ENCODE data around the gene UBTF.

Gene UBTF

GRCh38 chr17:44210342-44211192 is 8.9 kb downstream of the UBTF start:
- peak; percentile 95 for DNase-seq
- Histone ChIP-seq H3K4me3 (ENCODE audit: low read depth, low read length) (0 out of 2 replicates have a peak overlapping the region, but pooled peaks have one; percentile 2), H3K9me3 (ENCODE audit: severe bottlenecking) (no peaks in the 10 kb centered on the region), H3K27me3 (ENCODE audit: insufficient read depth, low read depth, severe bottlenecking) (no peaks in the 10 kb centered on the region), H3K36me3 (peaks cover 81% of the 10 kb centered on the region), H3K27ac (peak overlapping the region; percentile 90)
- TF ChIP-seq, protein P1, sequence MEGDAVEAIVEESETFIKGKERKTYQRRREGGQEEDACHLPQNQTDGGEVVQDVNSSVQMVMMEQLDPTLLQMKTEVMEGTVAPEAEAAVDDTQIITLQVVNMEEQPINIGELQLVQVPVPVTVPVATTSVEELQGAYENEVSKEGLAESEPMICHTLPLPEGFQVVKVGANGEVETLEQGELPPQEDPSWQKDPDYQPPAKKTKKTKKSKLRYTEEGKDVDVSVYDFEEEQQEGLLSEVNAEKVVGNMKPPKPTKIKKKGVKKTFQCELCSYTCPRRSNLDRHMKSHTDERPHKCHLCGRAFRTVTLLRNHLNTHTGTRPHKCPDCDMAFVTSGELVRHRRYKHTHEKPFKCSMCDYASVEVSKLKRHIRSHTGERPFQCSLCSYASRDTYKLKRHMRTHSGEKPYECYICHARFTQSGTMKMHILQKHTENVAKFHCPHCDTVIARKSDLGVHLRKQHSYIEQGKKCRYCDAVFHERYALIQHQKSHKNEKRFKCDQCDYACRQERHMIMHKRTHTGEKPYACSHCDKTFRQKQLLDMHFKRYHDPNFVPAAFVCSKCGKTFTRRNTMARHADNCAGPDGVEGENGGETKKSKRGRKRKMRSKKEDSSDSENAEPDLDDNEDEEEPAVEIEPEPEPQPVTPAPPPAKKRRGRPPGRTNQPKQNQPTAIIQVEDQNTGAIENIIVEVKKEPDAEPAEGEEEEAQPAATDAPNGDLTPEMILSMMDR (IDR thresholded peaks at IDR 0.05; ENCODE audit: low read depth, low read length): peak; percentile 100

- no peaks in the 10 kb centered on the region for H3K27me3 ChIP-seq (ENCODE audit: insufficient read depth, low read depth, severe bottlenecking)
- TF ChIP-seq, protein P1 (IDR thresholded peaks at IDR 0.05; ENCODE audit: low read depth, low read length): no peak
- peaks cover 74% of the 10 kb centered on the region for H3K36me3 ChIP-seq
- no peak for DNase-seq
- peak overlapping the region; percentile 90 for H3K27ac ChIP-seq
- no peak overlapping the region for H3K4me3 ChIP-seq (ENCODE audit: low read depth, low read length)
- no peaks in the 10 kb centered on the region for H3K9me3 ChIP-seq (ENCODE audit: severe bottlenecking)
Measured at GRCh38 chr17:44209786-44210341, 9.6 kb downstream of the UBTF start.

- Histone ChIP-seq H3K36me3 (peaks cover 57% of the 10 kb centered on the region), H3K9me3 (ENCODE audit: severe bottlenecking) (no peaks in the 10 kb centered on the region), H3K27me3 (ENCODE audit: insufficient read depth, low read depth, severe bottlenecking) (no peaks in the 10 kb centered on the region), H3K27ac (no peak overlapping the region), H3K4me3 (ENCODE audit: low read depth, low read length) (no peak overlapping the region)
- no peak for DNase-seq
- TF ChIP-seq, protein P1 (IDR thresholded peaks at IDR 0.05; ENCODE audit: low read depth, low read length): no peak
Measured at GRCh38 chr17:44207743-44208142, 11.7 kb downstream of the UBTF start.

- peaks cover 57% of the 10 kb centered on the region for H3K36me3 ChIP-seq
- H3K27ac ChIP-seq: no peak overlapping the region
- TF ChIP-seq, protein P1 (IDR thresholded peaks at IDR 0.05; ENCODE audit: low read depth, low read length): no peak
Measured at GRCh38 chr17:44207319-44207718, 12.2 kb downstream of the UBTF start.

DNA sequence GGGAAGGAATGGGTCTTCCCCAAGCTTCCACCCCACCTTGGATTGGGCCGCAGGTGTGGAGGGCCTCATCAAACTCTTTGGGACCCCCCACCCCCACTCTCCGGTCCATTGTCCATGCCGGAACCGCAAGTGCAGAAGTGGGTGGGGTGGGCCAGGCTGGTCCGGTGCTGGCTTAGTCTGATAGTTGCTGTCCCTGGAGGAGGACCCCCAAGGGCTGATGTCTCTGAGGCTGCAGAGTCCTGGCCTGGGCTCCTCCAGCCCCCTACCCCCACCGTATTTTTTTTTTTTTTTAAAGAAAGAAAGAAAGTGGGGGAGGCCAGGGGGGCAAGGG is 12.7 kb downstream of the UBTF start:
- Histone ChIP-seq H3K36me3 (peaks cover 56% of the 10 kb centered on the region), H3K27ac (no peak overlapping the region), H3K4me3 (ENCODE audit: low read depth, low read length) (no peak overlapping the region), H3K9me3 (ENCODE audit: severe bottlenecking) (no peaks in the 10 kb centered on the region), H3K27me3 (ENCODE audit: insufficient read depth, low read depth, severe bottlenecking) (no peaks in the 10 kb centered on the region)
- DNase-seq: no peak
- TF ChIP-seq, protein P1 (IDR thresholded peaks at IDR 0.05; ENCODE audit: low read depth, low read length): no peak

More at GRCh38 chr17:44207319-44207718, 12.2 kb downstream of the UBTF start:
- Histone ChIP-seq H3K4me3 (ENCODE audit: low read depth, low read length) (no peak overlapping the region), H3K9me3 (ENCODE audit: severe bottlenecking) (no peaks in the 10 kb centered on the region), H3K27me3 (ENCODE audit: insufficient read depth, low read depth, severe bottlenecking) (no peaks in the 10 kb centered on the region)
- DNase-seq: no peak
